ENCODE data around the gene KMT2C. TPM values are rescaled to one million over a fixed set of nuclear protein-coding genes. Genes with fewer than 3 reads are reported as not detected.
A peak's percentile ranks its signal among the peaks of the same experiment; 100 is the strongest.
"Not testable (repeated sequence)": the region's sequence is repeated elsewhere in the genome, so short reads cannot be mapped to it uniquely, and the experiment has no call there.

KMT2C gene
- total RNA-seq, 1 donor from 2014 or later: 21.1 TPM

GRCh38 chr7:152476551-152476950 lies 40.7 kb upstream of the KMT2C start:
- no peak for FAIRE-seq

DNA sequence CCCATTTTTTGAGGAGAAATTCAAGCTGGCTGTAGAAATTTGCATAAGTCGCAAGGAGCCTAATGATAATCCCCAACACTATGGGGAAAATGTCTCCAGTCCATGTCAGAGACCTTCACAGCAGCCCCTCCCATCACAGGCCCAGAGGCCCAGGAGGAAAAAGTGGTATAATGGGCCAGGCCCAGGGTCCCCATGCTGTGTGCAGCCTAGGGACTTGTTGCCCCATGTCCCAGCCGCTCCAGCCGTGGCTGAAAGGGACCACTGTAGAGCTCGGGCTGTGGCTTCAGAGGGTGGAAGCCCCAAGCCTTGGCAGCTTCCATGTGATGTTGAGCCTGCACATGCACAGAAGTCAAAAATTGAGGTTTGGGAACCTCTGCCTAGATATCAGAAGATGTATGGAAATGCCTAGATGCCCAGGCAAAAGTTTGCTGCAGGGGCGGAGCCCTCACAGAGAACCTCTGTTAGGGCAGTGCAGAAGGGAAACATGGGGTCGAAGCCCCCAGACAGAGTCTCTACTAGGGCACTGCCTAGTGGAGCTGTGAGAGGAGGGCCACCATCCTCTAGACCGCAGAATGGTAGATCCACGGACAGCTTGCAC lies 35.3 kb upstream of the KMT2C start:
- H3K27me3 ChIP-seq (ENCODE audit: control insufficient read depth, insufficient read depth, low read length); DNase-seq (ENCODE audit: low read depth); H3K36me3 ChIP-seq (ENCODE audit: control insufficient read depth, insufficient read depth, low read length); H3K4me3 ChIP-seq (ENCODE audit: low read depth, low read length); FAIRE-seq: not testable (repeated sequence)

More at GRCh38 chr7:152476551-152476950, 40.7 kb upstream of the KMT2C start:
- DNase-seq (ENCODE audit: low read depth): no peak
- TF ChIP-seq, protein P1, sequence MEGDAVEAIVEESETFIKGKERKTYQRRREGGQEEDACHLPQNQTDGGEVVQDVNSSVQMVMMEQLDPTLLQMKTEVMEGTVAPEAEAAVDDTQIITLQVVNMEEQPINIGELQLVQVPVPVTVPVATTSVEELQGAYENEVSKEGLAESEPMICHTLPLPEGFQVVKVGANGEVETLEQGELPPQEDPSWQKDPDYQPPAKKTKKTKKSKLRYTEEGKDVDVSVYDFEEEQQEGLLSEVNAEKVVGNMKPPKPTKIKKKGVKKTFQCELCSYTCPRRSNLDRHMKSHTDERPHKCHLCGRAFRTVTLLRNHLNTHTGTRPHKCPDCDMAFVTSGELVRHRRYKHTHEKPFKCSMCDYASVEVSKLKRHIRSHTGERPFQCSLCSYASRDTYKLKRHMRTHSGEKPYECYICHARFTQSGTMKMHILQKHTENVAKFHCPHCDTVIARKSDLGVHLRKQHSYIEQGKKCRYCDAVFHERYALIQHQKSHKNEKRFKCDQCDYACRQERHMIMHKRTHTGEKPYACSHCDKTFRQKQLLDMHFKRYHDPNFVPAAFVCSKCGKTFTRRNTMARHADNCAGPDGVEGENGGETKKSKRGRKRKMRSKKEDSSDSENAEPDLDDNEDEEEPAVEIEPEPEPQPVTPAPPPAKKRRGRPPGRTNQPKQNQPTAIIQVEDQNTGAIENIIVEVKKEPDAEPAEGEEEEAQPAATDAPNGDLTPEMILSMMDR (IDR thresholded peaks at IDR 0.05; ENCODE audit: insufficient read depth, low read length, severe bottlenecking): no peak
- H3K27me3 ChIP-seq (ENCODE audit: control insufficient read depth, insufficient read depth, low read length): no peaks in the 10 kb centered on the region
- H3K36me3 ChIP-seq (ENCODE audit: control insufficient read depth, insufficient read depth, low read length): no peaks in the 10 kb centered on the region
- no peak overlapping the region for H3K4me3 ChIP-seq (ENCODE audit: low read depth, low read length)

DNA sequence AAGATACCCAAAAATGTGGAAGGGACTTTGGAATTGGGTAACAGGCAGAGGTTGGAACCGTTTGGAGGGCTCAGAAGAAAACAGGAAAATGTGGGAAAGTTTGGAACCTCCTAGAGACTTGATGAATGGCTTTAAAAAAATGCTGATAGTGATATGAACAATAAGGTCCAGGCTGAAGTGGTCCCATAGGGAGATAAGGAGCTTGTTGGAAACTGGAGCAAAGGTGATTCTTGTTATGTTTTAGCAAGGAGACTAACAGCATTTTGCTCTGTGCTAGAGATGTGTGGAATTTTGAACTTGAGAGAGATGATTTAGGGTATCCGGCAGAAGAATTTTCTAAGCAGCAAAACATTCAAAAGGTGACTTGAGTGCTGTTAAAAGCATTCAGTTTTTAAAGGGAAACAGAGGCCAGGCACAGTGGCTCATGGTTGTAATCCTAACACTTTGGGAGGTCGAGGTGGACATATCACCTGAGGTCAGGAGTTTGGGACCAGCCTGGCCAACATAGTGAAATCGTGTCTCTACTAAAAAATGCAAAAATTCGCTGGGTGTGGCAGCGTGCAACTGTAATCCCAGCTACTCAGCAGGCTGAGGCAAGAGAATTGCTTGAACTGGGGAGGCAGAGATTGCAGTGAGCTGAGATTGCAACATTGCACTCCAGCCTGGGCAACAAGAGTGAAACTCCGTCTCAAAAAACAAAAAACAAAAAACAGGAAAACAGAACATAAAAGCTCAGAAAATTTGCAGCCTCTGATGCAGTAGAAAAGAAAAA lies 34.6 kb upstream of the KMT2C start:
- FAIRE-seq: not testable (repeated sequence)

DNA sequence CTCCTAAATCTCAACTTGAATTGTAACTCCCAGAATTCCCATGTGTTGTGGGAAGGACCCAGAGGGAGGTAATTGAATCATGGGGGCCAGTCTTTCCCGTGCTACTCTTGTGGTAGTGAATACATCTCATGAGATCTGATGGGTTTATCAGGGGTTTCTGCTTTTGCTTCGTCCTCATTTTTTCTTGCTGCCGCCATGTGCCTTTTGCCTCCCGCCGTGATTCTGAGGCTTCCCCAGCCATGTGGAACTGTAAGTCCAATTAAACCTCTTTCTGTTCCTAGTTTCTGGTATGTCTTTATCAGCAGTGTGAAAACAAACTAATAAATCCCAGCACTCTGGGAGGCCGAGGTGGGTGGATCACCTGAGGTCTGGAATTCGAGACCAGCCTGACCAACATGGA lies 33.8 kb upstream of the KMT2C start:
- not testable (repeated sequence) for FAIRE-seq; H3K4me3 ChIP-seq (ENCODE audit: low read depth, low read length); H3K36me3 ChIP-seq (ENCODE audit: control insufficient read depth, insufficient read depth, low read length); H3K27me3 ChIP-seq (ENCODE audit: control insufficient read depth, insufficient read depth, low read length); DNase-seq (ENCODE audit: low read depth)

More for the DNA sequence above, 34.6 kb upstream of the KMT2C start:
- H3K27me3 ChIP-seq (ENCODE audit: control insufficient read depth, insufficient read depth, low read length); H3K4me3 ChIP-seq (ENCODE audit: low read depth, low read length); DNase-seq (ENCODE audit: low read depth); H3K36me3 ChIP-seq (ENCODE audit: control insufficient read depth, insufficient read depth, low read length): not testable (repeated sequence)

DNA sequence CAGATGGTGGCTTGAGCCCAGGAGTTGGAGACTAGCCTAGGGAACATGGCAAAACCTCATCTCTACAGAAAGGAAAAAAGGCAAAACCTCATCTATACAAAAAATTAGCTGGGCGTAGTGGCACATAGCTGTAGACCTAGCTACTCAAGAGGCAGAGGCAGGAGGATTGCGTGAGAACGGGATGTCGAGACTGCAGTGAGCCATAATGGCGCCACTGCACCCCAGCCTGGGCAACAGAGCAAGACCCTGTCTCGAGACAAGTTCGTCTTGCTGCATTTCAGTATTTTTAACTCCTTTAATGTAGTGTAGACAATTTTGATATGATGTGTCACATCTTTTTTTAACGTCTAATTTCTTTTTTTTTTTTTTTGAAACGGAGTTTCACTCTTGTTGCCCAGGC lies 31.4 kb upstream of the KMT2C start:
- no peaks in the 10 kb centered on the region for H3K27me3 ChIP-seq (ENCODE audit: control insufficient read depth, insufficient read depth, low read length)
- H3K36me3 ChIP-seq (ENCODE audit: control insufficient read depth, insufficient read depth, low read length): no peaks in the 10 kb centered on the region
- H3K4me3 ChIP-seq (ENCODE audit: low read depth, low read length): no peak overlapping the region
- no peak for DNase-seq (ENCODE audit: low read depth)
- FAIRE-seq: no peak
- TF ChIP-seq, protein P1 (IDR thresholded peaks at IDR 0.05; ENCODE audit: insufficient read depth, low read length, severe bottlenecking): no peak

- H3K4me3 ChIP-seq (ENCODE audit: low read depth, low read length): peak overlapping the region; percentile 82
- no peaks in the 10 kb centered on the region for H3K36me3 ChIP-seq (ENCODE audit: control insufficient read depth, insufficient read depth, low read length)
- DNase-seq (ENCODE audit: low read depth) (no peak), FAIRE-seq (no peak)
- TF ChIP-seq, protein P1 (IDR thresholded peaks at IDR 0.05; ENCODE audit: insufficient read depth, low read length, severe bottlenecking): no peak
- no peaks in the 10 kb centered on the region for H3K27me3 ChIP-seq (ENCODE audit: control insufficient read depth, insufficient read depth, low read length)
Measured at GRCh38 chr7:152465119-152465387, 29.2 kb upstream of the KMT2C start.

DNA sequence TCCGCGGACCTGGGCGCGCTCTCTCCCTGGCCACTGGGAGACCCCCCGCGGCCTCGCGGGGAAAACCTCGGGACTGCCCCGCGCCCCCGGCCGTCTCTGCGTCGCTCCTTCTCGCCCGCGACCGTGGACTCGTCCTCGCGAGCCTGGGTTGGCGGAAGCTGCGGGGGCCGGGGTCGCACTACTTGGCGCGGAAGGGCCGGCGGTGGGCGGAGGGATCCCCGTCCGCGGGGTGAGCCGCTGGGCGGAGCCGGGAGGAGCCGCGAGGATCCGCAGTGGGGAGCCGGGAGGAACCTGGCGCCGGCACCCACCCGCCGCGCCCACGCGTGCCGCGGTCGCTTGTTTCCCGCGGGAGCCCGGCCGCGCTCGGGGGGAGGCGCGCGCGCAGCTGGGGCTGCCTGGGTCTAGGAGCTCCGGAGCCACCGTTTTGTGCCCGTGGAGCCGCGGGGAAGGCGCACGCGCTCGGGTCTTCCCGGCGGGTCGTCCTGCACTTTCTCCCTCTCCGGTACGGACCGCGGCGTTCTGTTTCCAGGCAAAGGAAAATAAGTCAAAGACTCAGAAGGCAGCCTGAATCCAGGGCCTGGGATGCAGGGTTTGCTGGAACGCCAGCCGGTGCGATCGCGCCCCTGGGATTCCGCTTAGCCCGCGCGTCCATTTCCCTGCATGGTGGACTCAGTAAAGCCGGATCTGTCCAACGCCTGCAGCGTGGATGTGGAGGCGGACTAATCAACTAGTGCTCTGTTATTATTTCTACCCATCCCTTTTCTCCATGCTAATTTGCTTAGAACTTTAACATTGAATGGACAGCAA lies 28.7 kb upstream of the KMT2C start:
- TF ChIP-seq, protein P1 (IDR thresholded peaks at IDR 0.05; ENCODE audit: insufficient read depth, low read length, severe bottlenecking): no peak
- Histone ChIP-seq H3K4me3 (ENCODE audit: low read depth, low read length) (peak overlapping the region; percentile 82), H3K27me3 (ENCODE audit: control insufficient read depth, insufficient read depth, low read length) (no peaks in the 10 kb centered on the region), H3K36me3 (ENCODE audit: control insufficient read depth, insufficient read depth, low read length) (no peaks in the 10 kb centered on the region)
- DNase-seq (ENCODE audit: low read depth) (peak; percentile 27), FAIRE-seq (no peak)
